Measurements from ENCODE around the gene JARID2. TPM values are rescaled to one million over a fixed set of nuclear protein-coding genes. Genes with fewer than 3 reads are reported as not detected.

The JARID2 gene
- total and polyA plus RNA-seq, 10 of the 15 experiments (the other 5 are each of a cell fraction or from before 2014, with no cell fraction given), result 4.2 to 21.6 (median 11.7) TPM

DNA sequence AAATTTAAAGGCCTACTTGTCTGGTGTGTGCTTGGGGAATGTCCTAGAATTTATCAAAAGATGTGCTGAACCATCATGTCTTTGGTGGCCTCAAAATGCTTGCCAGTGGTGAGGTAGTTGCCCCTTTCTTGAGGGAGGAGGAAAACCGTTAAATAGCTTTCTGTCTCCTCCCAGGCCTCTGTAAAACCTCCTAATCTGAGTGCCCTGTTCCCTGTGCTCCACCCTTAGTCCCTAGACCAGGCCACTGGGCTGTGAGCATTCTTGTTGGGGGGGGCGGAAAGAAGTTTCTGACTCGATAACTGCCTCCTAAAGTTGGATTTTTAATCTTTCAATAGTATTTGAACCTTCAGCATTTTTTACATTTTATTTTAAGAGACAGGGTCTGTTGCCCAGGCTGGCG is 23.1 kb downstream of the JARID2 start:
- in situ Hi-C loops (cut with MboI) (no loop called here), intact Hi-C loops (cut with micrococcal nuclease; ENCODE audit: unreplicated experiment) (loop anchor here (5.0 kb wide), 1 partner anchor 33 kb away; no protein-coding TSS in a partner anchor)
- no peak overlapping the region for H2AFZ ChIP-seq (ENCODE audit: control insufficient read depth, low read depth, low read length)
- DNase-seq (ENCODE audit: low read depth, low spot score), result no peak
- ChIA-PET SMC1A (ENCODE audit: uncharacterized antibody, unreplicated experiment) (interaction anchor here (0.7 to 9.3 kb wide), 8 partner anchors 9 to 50 kb away, joined by 3 to 89 read pairs (median 6); no protein-coding TSS in a partner anchor), CTCF (interaction anchor here (0.6 to 1.5 kb wide), 3 partner anchors 16 to 119 kb away, joined by 4 to 6 read pairs (median 5); no protein-coding TSS in a partner anchor), RAD21 (ENCODE audit: unreplicated experiment) (interaction anchor here (1.1 to 6.1 kb wide), 5 partner anchors 10 to 936 kb away, joined by 3 to 64 read pairs (median 5); no protein-coding TSS in a partner anchor), POLR2A (interaction anchor here (0.6 to 1.5 kb wide), 4 partner anchors 14 to 119 kb away, joined by 3 to 10 read pairs (median 6); no protein-coding TSS in a partner anchor)
- TF ChIP-seq, protein P1, sequence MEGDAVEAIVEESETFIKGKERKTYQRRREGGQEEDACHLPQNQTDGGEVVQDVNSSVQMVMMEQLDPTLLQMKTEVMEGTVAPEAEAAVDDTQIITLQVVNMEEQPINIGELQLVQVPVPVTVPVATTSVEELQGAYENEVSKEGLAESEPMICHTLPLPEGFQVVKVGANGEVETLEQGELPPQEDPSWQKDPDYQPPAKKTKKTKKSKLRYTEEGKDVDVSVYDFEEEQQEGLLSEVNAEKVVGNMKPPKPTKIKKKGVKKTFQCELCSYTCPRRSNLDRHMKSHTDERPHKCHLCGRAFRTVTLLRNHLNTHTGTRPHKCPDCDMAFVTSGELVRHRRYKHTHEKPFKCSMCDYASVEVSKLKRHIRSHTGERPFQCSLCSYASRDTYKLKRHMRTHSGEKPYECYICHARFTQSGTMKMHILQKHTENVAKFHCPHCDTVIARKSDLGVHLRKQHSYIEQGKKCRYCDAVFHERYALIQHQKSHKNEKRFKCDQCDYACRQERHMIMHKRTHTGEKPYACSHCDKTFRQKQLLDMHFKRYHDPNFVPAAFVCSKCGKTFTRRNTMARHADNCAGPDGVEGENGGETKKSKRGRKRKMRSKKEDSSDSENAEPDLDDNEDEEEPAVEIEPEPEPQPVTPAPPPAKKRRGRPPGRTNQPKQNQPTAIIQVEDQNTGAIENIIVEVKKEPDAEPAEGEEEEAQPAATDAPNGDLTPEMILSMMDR (IDR thresholded peaks at IDR 0.05 in 2 of 3, conservative IDR thresholded peaks at IDR 0.05 in 1 of 3; ENCODE audit: control insufficient read depth in 2 of 3, extremely low read depth in 1 of 3, insufficient read depth in 1 of 3, low read depth in 3 of 3, low read length in 3 of 3), result no peak
- TF ChIP-seq YBX1 (IDR thresholded peaks at IDR 0.05) (no peak), KLF5 (IDR thresholded peaks at IDR 0.05; ENCODE audit: partially characterized antibody) (no peak), BRCA1 (IDR thresholded peaks at IDR 0.05; ENCODE audit: low read depth, low read length) (no peak), RCOR1 (conservative IDR thresholded peaks at IDR 0.05; ENCODE audit: low read depth, low read length) (no peak)
- TF ChIP-seq, protein P2, sequence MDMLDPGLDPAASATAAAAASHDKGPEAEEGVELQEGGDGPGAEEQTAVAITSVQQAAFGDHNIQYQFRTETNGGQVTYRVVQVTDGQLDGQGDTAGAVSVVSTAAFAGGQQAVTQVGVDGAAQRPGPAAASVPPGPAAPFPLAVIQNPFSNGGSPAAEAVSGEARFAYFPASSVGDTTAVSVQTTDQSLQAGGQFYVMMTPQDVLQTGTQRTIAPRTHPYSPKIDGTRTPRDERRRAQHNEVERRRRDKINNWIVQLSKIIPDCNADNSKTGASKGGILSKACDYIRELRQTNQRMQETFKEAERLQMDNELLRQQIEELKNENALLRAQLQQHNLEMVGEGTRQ (IDR thresholded peaks at IDR 0.05; ENCODE audit: borderline replicate concordance, low read depth, low read length), result no peak
- H3K9me3 ChIP-seq (replicated peaks; ENCODE audit: control insufficient read depth, insufficient read depth, low read length), result no peaks in the 10 kb centered on the region
- no peak for ATAC-seq
- peaks cover 49% of the 10 kb centered on the region for H3K4me1 ChIP-seq (ENCODE audit: control insufficient read depth, insufficient read depth, low read length)
- BruUV-seq (replicated peaks), result no TSS peak
- peak overlapping the region; percentile 38 for H3K4me2 ChIP-seq (ENCODE audit: control insufficient read depth, insufficient read depth)
- H3K9ac ChIP-seq (ENCODE audit: control insufficient read depth, insufficient read depth, low read length), result no peak overlapping the region
- 86% methylated on average over 4 of the region's 4 CpGs for WGBS (ENCODE audit: insufficient coverage, insufficient replicate concordance, low lambda C conversion rate, missing lambda C conversion rate)
- peaks cover 0 to 3% of the 10 kb centered on the region in 2 experiments; a peak in 2 of 4 replicates for H3K36me3 ChIP-seq (ENCODE audit: control insufficient read depth in 2 of 2, insufficient read depth in 2 of 2, low read length in 1 of 2)
- no peak for FAIRE-seq
- H3K4me3 ChIP-seq, result no peak overlapping the region
- 0 out of 2 replicates have a peak overlapping the region, but pooled peaks have one; percentile 17 for H3K27ac ChIP-seq (ENCODE audit: control insufficient read depth, insufficient read depth)
- no peaks in the 10 kb centered on the region for H3K27me3 ChIP-seq (replicated peaks in 1 of 2; ENCODE audit: control insufficient read depth in 2 of 2, insufficient read depth in 2 of 2, low read length in 1 of 2)
- peaks cover 93% of the 10 kb centered on the region for H3K79me2 ChIP-seq (ENCODE audit: control insufficient read depth, insufficient read depth, low read length)
- 0 out of 2 replicates have a peak, but pooled peaks cover 5% of the 10 kb centered on the region for H4K20me1 ChIP-seq (ENCODE audit: control insufficient read depth, insufficient read depth)
